Measurements from ENCODE around the gene STX17.

DNA sequence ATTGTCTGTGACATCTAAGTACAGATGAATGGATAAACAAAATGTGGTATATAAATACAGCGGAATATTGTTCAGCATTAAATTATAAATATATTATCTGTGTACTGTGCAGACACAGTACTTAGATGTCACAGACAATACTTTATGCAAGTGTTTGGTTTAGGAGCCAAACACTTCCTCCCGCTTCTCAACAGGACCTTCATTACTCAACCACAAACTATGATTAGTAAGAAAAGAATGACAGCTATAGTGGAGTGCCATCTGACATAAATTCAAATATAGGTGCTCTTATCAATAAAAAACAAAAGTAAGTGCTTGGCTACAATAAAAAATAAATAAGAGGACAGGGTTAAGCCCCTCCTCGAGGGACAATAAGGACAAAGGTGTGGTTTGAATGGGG, 38.9 kb upstream of the STX17 start:
- TF ChIP-seq POLR2A (IDR thresholded peaks at IDR 0.05) (no peak), POLR2AphosphoS5 (IDR thresholded peaks at IDR 0.05) (no peak)
- TF ChIP-seq, protein P1, sequence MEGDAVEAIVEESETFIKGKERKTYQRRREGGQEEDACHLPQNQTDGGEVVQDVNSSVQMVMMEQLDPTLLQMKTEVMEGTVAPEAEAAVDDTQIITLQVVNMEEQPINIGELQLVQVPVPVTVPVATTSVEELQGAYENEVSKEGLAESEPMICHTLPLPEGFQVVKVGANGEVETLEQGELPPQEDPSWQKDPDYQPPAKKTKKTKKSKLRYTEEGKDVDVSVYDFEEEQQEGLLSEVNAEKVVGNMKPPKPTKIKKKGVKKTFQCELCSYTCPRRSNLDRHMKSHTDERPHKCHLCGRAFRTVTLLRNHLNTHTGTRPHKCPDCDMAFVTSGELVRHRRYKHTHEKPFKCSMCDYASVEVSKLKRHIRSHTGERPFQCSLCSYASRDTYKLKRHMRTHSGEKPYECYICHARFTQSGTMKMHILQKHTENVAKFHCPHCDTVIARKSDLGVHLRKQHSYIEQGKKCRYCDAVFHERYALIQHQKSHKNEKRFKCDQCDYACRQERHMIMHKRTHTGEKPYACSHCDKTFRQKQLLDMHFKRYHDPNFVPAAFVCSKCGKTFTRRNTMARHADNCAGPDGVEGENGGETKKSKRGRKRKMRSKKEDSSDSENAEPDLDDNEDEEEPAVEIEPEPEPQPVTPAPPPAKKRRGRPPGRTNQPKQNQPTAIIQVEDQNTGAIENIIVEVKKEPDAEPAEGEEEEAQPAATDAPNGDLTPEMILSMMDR (IDR thresholded peaks at IDR 0.05), result no peak

Data from breast epithelium (tissue), 3 donors.